HEK293 (cell line): ENCODE measurements around the gene SGIP1.

Experiments
- RBAK ChIP-seq: fragments of 450-650 bp; formaldehyde crosslinking; IDR thresholded peaks from 2 replicates; pipeline ENCODE4 v1.5.1; 2016; ENCODE audit warnings: missing biosample characterization, missing genetic modification characterization
- ZBTB11 ChIP-seq: fragments of 450-650 bp; formaldehyde crosslinking; conservative IDR thresholded peaks from 2 replicates; pipeline ENCODE4 v1.5.1; 2016; ENCODE audit warnings: low read depth, missing biosample characterization, missing genetic modification characterization
- ZNF155 ChIP-seq: fragments of 450-650 bp; formaldehyde crosslinking; IDR thresholded peaks from 2 replicates; pipeline ENCODE4 v1.5.1; 2016; ENCODE audit warnings: missing biosample characterization, missing genetic modification characterization
- ZNF175 ChIP-seq: fragments of 450-650 bp; formaldehyde crosslinking; IDR thresholded peaks from 2 replicates; pipeline ENCODE4 v1.5.1; 2016; ENCODE audit warnings: missing biosample characterization, missing genetic modification characterization
- ZNF274 ChIP-seq, 2 experiments: fragments of 200-500 bp in 1 of 2; fragments of 450-650 bp in 1 of 2; sonication (Bioruptor generic) in 1 of 2; formaldehyde crosslinking in 1 of 2; IDR thresholded peaks; 2 replicates each; pipeline versions ENCODE4 v1.5.1 to v1.6.1; 2014 to 2016; ENCODE audit warnings: borderline replicate concordance in 1 of 2, inconsistent platforms in 1 of 2, low read length in 1 of 2, missing biosample characterization in 1 of 2, missing genetic modification characterization in 1 of 2
- ZNF76 ChIP-seq: fragments of 450-650 bp; formaldehyde crosslinking; IDR thresholded peaks from 2 replicates; pipeline ENCODE4; 2016; ENCODE audit warnings: low read depth, missing biosample characterization, missing genetic modification characterization, borderline replicate concordance
- TF ChIP-seq, protein P1 (sequence below): fragments of 450-650 bp; formaldehyde crosslinking; IDR thresholded peaks from 2 replicates; pipeline ENCODE4 v1.5.1; 2016; ENCODE audit warnings: missing biosample characterization, missing genetic modification characterization
- TF ChIP-seq, protein P2 (sequence below): fragments of 450-650 bp; formaldehyde crosslinking; IDR thresholded peaks from 2 replicates; pipeline ENCODE4 v1.5.1; 2016; ENCODE audit warnings: missing biosample characterization, missing genetic modification characterization
- TF ChIP-seq, protein P3 (sequence below): fragments of 450-650 bp; formaldehyde crosslinking; IDR thresholded peaks from 2 replicates; pipeline ENCODE4 v1.5.1; 2016; ENCODE audit warnings: missing biosample characterization, missing genetic modification characterization
- TF ChIP-seq, protein P4 (sequence below): sonication (generic); formaldehyde crosslinking; IDR thresholded peaks from 2 replicates; pipeline ENCODE4 v1.8.1; 2022; ENCODE audit warnings: mild to moderate bottlenecking, moderate library complexity, missing genetic modification reagents

DNA sequence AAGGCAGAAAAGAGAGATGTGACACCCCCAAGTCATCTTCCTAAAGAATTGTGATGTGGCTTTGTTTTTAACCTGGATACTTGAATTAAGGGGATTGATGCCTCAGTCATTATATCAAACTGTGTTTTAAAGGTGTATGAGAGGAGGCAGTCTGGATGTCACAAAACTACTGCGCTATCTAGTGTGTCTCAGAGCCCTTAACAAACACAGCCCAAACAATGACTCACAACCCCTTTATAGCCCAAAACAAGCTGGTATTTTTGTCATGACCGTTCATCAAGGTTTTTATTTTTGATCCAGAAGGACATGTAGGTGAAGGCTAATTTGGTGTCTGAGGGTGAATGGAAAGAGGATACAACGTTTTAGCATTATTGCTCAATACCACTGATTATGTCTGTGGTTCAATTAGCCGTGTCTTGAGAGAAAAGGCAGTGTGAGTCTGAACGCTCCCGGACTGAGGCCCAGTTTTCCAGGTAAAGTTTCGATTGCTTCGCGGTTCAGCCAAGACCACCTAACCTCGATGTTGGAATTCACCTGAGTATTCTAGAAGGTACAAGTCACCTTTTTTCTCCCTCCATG lies 71.6 kb downstream of the SGIP1 start:
- TF ChIP-seq, protein P1, sequence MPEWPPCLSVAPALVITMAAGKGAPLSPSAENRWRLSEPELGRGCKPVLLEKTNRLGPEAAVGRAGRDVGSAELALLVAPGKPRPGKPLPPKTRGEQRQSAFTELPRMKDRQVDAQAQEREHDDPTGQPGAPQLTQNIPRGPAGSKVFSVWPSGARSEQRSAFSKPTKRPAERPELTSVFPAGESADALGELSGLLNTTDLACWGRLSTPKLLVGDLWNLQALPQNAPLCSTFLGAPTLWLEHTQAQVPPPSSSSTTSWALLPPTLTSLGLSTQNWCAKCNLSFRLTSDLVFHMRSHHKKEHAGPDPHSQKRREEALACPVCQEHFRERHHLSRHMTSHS (tag by site-specific recombination), result no peak
- TF ChIP-seq, protein P2, sequence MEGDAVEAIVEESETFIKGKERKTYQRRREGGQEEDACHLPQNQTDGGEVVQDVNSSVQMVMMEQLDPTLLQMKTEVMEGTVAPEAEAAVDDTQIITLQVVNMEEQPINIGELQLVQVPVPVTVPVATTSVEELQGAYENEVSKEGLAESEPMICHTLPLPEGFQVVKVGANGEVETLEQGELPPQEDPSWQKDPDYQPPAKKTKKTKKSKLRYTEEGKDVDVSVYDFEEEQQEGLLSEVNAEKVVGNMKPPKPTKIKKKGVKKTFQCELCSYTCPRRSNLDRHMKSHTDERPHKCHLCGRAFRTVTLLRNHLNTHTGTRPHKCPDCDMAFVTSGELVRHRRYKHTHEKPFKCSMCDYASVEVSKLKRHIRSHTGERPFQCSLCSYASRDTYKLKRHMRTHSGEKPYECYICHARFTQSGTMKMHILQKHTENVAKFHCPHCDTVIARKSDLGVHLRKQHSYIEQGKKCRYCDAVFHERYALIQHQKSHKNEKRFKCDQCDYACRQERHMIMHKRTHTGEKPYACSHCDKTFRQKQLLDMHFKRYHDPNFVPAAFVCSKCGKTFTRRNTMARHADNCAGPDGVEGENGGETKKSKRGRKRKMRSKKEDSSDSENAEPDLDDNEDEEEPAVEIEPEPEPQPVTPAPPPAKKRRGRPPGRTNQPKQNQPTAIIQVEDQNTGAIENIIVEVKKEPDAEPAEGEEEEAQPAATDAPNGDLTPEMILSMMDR (tag by site-specific recombination), result no peak
- TF ChIP-seq ZNF175 (tag by site-specific recombination) (no peak), ZBTB11 (tag by site-specific recombination) (no peak), ZNF76 (tag by site-specific recombination) (no peak), RBAK (no peak), ZNF274 (IDR thresholded peaks at IDR 0.05; ENCODE audit: low read length) (no peak), ZNF274 (tag by site-specific recombination; IDR thresholded peaks at IDR 0.05; ENCODE audit: borderline replicate concordance) (no peak), ZNF155 (tag by site-specific recombination) (no peak)
- TF ChIP-seq, protein P3, sequence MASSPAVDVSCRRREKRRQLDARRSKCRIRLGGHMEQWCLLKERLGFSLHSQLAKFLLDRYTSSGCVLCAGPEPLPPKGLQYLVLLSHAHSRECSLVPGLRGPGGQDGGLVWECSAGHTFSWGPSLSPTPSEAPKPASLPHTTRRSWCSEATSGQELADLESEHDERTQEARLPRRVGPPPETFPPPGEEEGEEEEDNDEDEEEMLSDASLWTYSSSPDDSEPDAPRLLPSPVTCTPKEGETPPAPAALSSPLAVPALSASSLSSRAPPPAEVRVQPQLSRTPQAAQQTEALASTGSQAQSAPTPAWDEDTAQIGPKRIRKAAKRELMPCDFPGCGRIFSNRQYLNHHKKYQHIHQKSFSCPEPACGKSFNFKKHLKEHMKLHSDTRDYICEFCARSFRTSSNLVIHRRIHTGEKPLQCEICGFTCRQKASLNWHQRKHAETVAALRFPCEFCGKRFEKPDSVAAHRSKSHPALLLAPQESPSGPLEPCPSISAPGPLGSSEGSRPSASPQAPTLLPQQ (tag by site-specific recombination), result no peak
- TF ChIP-seq, protein P4, sequence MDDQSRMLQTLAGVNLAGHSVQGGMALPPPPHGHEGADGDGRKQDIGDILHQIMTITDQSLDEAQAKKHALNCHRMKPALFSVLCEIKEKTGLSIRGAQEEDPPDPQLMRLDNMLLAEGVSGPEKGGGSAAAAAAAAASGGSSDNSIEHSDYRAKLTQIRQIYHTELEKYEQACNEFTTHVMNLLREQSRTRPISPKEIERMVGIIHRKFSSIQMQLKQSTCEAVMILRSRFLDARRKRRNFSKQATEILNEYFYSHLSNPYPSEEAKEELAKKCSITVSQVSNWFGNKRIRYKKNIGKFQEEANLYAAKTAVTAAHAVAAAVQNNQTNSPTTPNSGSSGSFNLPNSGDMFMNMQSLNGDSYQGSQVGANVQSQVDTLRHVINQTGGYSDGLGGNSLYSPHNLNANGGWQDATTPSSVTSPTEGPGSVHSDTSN (CRISPR knock-in tag), result no peak
